IPS-NIHi7 (cell line): ENCODE results near the gene KCNH1.

Source experiments
- DNase-seq: peaks from one replicate; pipeline ENCODE4 v3.0.0; 2012; ENCODE audit warnings: mixed read lengths; ENCODE audit errors: extremely low spot score

Gene KCNH1

DNA sequence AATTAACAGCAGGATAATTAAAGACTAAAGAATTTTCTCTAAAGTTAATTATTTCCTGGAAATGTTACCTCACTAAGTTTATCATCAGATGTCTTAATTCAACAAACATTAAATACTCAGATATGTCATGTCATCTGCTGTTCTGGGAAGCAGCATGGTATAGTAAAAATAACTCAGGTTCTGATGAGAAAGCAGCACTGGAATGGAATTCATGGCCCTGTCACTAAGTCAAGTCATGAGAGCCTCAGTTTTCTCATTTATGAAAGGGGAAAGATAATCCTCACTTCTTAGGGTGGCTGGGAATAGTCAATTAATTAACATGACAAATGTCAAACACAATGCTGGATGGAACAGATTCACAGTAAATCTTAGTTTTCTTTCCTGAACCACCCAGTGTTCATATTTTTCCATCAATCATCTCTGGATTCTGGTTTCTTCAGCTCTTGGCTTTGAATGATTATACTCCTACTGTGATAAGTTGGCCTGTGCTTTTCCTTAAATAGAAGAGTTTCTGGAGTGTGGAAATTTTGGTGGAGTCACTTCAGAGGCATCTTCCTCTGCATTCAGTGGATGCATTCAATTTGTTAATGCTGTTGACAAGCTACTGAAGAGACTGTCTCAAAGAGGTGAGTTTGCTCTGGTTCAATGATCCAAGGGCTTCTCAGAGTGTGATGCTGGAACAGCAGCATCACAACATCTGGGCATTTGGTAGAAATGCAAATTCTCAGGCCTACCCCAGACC, 319.4 kb downstream of the KCNH1 start:
- DNase-seq, result no peak

DNA sequence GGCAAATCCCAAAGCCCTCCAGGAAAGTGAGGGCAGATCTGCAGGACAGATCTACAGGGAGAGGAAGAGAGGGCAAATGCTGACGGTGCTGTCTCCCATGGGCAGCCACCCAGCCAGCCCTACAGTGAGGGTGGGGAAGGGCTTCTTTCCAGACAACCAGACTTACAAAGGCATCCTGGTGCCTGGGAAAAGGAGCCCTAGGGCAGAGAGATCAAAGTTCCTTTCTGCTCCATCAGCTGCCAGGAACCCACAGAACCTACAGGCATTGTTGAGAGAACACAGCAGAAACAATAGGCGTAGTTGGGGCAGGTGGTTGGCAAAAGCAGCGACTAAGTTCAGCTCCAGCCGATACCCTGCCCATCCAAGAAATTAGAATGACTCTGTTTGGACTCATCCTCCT, 332.4 kb downstream of the KCNH1 start:
- DNase-seq, result no peak

DNA sequence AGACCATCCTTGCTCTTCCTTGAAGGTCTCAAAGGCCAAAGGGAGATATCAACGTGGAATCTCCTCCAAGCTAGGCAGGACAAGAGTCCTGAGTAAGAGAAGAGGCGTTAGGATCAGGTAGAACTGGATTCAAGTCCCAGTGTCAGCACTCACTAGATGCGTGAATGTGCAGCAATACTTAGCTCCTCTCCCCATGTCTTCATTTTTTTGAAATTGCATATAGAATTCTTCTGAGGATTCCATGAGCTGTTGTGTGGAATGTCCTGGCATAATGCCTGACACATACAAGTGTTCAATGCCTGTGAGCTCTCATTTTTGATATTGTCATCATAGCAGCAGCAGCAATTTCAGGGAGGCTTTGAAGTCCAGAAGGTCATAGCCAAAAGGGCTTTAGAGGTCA, 333.2 kb downstream of the KCNH1 start:
- no peak for DNase-seq

DNA sequence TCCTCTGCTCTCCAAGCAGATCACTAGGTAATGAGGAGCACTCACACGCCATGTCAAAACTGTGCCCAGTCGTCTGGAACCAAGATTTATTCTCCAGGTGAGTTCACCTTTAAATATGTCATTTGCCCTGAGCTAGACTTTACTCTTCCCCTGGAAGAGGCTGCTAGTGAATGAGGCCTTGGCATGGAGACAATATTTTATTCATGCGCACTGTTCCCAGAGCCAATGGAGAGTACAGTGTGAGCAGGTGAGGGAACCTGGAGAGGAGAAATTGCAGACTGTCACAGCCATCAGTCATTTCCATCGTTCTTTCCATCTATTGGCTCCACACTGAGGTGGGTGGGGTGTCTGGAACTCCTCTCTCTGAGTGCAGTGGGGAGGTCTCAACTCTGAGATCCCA, 333.6 kb downstream of the KCNH1 start:
- DNase-seq, result no peak

DNA sequence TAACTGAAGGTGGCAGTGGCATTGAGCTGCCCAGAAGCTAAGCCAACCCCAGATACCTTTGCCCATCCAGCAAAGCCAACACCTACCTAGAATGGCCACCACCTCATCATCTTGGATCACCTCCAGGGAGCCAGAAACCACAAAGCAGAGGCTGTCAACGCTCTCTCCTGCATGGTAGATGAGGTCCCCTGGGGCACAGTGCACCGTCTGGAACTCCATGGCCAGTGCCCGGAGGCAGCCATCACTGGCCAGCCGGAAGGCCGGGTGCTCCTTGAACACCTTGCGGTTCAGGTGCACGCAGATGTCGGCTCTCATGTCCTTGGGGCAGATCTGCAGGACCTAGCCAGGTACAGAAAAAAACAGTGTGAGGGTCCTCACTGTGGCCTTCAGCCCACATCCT, 336.5 kb downstream of the KCNH1 start:
- no peak for DNase-seq

DNA sequence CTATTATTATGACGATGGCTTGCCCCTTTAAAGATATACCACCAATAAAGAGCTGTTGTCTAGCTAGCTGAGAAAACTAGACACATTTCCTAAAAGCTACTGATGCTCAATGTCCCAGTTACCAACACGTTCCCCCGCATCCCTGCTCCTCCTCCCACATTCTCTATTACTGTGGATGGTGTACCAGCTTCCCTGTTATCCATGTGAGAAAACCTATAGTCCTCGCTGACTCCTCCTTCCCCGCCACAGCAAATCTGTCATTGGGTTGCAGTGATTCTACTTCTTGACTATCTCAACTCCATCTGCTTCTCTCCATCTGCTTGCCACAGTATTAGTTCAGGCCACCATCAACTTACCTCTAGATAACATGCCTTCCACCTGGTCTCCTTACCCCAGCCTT, 337.5 kb downstream of the KCNH1 start:
- no peak for DNase-seq

DNA sequence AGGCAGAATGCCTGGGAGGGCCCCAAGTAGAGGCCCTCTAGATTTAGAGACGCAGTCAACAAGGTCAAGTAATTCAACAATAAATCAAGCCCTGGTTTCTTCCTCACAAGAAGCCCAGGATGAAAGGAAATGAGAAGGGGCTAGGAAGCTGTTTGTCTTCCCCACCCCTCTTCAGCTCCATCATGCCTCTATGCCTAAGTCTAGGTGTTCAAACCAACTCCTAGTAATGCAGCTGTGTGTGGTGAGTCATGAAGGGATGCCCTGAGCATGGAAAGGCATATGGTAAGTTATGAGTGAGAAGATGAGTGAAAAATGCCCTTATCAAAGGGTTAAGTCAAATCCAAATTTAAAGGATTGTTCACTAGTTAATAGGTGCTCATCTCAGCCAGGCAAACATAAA, 339.5 kb downstream of the KCNH1 start:
- DNase-seq, result no peak

DNA sequence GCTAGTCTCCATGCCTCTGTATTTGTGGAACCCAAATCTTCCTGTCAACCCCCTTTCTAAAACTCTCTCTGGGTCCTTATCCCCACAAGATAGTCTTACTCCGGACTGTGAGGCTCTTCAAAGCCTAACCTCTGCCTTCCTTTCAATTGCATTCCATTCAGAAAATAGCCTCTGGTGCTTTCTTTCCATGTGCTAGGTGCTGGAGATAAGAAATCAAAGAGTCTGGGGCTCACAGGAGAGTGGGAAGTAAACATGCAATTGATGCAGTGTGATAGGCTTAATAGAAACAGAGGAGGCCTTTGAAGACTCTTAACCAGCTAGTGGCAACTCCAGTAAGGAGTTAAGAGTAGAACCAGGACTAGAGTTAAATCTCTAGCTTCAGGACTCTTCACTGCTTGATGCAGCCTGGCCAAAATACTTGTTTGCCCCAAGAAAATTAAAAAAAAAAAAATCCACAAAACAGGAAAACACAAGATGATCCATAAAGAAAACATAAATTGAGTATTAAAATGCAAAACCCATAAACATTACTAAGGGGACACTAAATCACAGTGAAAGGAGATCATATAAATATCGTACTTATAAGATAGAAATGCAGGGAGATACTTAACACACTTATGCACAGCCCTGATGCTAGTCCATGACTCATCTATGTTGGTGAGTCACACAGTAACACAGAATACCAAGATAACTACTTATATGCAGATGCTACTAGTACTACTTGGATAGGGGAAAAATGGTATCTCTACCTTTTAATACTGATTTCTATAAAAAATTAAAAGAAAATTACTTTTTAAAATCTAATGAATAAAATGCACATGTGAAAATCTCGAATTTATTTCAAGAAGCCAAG, 341.5 kb downstream of the KCNH1 start:
- DNase-seq, result peak; percentile 15

DNA sequence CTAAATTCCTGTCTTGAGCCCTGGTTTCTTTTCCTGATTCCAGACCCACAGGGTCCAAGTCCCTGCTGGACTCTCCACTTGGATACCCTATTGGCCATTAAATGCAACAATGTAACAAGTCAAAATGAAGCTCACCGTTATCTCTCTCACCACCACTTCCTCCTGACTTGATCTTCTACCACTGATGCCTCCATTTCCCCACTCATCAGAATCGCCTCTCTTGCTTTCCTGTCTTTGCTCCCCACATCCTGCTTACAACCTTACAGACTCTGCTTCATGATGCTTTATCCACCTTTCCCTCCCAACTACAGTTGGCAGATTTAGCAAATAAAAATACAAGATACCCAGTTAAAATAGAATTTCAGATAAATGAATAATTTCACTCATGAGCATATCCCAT, 343.8 kb downstream of the KCNH1 start:
- no peak for DNase-seq

DNA sequence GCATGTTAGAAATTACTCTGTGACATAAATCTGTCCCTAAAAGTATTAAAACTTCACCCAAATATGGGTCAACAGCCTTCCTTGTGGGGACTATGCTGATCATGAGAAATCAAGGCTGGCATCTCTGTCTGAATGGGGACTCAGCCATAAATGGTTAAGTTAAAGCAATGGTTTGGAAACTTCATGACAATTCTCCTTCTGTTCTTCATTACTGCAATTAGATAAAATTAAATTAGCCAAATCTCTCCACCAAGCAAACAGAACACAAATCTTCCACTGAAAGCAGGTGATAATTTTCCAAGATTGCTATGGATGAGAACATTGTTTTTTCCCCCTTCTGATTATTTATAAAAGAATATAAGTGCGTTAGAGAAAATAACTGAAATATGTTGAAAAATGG, 346.1 kb downstream of the KCNH1 start:
- no peak for DNase-seq

DNA sequence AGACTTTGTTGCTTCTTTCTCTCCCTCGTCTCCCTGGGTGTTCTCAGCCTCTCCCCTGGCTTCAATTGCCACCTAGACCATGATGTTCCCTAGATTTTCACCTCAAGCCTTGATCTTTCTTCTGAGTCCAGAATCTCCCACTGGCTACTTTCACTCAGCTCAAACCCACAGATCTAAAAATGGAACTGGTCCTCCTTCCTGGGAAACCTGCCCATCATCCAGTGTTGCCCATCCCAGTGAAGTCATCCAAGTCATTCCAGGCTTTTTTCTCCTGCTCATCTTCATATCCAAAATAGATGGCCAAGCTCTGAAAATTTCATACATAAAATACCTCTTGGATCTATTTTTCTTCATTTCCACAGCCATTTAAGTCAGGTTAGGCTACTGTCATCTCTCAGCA, 347.4 kb downstream of the KCNH1 start:
- DNase-seq, result no peak

DNA sequence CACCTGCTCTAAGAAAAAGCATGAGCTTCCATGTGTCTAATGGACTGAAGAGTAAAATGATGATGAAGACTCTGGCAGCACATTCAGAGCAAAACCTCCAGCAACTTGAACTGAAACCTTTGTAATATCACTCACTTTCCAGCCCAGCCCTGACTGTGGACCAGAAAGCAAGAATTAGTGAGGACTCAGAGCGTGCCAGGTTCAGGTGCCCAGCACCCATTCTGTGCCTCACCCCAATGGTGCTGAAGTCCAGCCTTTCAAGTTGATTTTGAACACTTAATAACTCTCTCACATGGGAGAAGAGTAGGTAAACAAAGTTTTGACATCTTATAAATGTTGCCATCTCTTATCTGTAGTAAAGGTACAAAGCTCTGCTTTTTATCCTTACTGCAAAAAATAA, 350.0 kb downstream of the KCNH1 start:
- DNase-seq, result no peak

DNA sequence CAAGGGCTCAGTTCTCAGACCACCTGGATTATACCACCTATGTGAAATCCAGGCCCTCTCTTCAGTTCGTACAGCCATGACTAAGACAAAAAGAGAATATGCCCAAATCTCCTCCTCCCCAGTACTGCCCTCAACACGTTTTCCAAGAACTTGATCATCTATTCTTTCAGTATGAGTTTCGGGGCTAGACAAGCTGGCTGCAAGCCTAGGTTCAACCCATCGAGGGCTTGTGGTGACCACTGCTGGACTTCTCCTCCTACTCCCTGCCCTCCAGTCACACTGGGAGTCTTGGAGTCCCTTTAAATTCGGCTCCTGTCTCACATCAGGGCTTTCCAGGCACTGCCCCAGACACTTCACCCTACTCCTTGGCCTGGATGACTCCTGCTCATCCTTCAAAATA, 352.3 kb downstream of the KCNH1 start:
- DNase-seq, result no peak

DNA sequence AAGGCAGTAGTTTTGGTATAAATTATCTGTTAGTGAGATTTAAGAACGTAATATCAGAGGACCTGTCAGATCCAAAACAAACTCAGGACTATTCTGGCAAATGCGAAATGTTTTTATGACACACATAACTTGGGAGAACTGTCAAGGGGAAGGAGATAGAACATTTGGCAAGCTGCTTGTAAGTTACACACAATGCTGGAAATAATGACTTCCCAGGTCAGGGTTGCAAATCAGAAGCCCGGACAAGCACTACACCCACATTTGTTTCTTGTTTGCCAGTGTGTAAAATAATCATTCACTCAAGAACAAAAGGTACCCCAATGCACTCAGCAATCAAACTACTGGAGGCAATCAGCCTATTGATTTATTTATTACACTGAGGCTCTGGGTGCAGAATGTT, 354.7 kb downstream of the KCNH1 start:
- DNase-seq, result no peak

DNA sequence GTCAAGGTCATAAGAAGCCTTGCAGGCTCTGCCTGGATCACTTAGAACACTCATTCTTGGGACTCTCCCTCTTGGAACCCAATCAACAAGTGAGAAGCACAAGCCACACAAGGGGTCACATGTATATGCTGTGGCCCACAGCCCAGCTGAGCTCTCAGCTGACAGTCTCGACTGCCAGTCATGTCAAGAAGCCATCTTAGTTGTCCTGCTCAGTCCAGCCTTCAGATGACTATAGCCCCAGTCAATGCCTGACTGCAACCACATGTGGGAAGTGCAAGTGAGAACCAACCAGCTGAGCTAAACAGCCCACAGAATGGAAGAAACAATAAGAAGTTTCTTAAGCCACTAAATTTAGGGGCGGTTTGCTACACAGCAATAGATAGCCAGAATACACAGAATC, 356.0 kb downstream of the KCNH1 start:
- DNase-seq, result no peak

DNA sequence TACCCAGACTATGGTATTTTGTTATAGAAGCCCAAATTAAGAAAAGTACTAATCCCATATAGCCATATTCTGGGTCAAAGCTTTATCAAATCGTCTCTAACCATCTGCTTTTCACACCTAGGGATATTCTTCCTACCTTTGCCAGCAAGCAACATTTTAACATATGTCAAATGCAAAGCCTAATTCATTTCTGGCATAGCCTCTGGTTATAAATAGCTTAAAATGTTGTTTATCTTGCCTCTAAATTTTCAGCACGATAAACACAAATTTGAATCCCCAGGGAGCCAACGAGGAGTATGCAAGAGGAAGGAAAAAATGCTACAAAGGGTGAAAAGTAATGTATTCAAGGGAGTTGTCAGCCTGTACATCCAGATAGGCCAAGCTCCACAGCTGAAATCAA, 357.2 kb downstream of the KCNH1 start:
- no peak for DNase-seq

DNA sequence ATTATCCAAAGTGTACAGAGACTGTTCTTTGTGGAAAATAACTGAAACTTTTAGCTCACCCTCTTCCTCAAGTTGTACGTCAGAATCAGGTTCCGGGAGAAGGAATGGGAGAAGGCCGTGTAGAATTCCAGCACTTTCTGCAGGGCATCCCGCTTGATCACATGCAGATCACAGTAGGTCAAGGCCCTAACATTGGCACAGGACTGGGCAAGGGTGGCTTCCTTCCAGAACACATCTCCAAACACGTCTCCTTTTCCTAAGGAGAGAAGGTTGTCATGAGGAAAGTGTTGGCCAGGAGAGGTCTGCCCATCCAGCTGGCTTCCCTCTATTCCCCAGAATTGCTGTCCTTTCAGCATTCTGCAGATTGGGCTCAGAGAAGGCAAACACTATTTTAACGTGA, 358.7 kb downstream of the KCNH1 start:
- DNase-seq, result no peak

DNA sequence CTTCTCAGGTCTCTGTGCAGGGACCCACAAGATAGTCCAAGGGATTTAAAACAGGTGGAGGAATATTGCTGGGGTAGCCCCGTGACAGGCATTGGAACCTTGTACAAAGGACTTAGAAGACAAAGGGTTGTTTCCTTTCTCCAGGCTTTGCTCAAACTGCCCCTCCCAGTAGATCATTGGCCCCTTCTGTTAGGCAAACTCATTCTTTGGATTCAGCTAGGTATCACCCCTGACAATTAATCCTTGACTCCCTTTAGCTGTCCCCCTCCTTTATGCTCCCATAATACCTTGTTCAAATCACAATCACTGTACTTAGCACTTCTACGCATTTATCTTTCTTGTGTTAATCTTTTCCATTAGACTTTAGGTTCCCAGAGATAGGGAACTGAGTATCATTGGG, 360.5 kb downstream of the KCNH1 start:
- DNase-seq, result no peak

DNA sequence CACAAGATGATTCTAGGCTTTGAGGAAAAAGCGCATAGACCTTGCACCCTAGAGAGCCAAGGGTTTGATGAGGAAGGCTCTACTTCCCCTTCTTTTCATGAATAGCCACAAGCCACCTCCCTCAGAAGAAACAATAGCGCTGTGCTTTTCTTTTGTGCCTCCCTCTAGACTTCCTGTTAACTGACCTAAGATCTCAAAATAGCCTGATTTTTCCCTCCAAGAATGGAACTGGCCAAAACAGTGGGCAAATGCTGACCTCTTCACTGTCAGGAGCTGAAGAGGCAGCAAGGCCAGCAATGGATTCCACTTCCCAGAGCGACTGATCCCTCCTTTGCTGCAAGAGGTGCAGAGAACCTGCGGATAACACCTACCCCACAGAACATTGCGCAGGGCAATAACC, 362.8 kb downstream of the KCNH1 start:
- DNase-seq, result no peak

DNA sequence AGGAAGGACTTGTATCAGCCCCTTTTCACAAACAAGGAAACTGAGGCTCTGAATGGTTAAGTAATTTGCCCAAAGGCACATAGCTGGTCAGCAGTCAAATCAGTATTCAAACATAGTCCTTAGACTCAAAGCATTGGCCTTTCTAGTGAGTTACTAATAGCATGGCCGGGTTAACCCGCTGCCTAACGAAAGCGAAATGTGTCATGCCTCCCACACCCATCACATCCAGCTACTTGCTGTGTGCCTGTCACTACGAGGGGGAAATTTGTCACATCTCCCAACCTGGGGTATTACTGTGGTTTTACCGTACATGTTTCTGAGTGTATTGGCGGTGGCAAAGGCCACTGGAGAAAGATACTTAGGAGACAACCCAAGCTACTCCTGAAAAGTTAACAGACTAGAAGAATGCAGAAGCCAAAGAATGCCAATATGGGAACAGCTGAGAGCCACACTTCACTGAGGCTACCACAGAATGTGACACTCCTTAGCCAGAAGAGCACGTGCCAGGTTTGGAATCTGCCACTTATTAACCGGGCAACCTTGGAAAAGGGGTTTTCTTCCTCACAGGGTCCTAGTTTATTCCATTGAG, 363.5 kb downstream of the KCNH1 start:
- DNase-seq, result no peak

DNA sequence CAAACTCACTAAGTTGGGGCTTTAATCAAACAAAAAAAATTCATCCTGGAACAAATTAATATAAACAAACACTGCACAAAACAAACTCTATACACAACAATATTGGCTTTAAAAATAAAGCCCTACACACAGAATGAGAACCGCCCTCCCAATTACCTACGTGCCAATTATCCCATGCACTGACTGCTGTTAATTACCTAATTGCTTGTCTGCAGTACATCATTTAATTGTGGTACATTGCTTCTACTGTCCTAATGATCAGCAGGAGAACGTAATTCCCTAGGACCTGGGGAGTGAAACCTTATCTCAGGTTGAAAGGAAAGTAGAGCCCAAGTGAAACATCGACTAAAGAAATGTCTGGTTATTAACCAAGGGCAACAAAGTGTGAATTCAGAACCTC, 364.5 kb downstream of the KCNH1 start:
- DNase-seq, result no peak

DNA sequence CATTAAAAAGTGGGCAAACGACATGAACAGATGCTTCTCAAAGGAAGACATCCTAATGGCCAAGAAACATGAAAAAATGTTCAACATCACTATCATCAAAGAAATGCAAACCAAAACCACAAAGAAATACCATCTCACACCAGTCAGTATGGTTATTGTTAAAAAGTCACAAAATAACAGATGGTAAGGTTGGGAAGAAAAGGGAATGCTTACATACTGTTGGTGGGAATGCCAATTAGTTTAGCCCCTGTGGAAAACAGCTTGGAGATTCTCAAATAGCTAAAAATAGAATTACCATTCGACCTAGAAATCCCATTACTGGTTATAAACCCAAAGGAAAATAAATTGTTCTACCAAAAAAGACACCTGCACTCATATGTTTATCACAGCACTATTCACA, 369.4 kb downstream of the KCNH1 start:
- no peak for DNase-seq

DNA sequence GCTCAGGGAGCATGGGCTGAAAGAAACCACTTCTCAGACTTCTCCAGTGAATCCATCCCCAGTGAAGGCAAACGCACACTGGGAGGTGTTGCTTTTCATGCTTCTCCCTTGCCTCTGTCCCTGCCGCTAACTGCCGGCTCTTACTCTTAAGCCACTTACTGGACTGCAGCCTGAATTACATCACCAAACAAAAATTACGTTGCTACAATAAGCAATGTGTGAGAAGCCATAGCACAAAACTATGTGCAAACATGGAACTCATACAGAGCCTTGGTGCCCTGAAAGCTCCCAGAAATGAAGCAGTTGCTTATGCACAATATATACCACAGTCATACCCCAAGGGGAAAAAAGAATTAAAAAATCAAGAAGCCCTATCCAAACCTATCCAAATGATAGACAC, 375.2 kb downstream of the KCNH1 start:
- no peak for DNase-seq
